WTC11 (cell line): ENCODE data around the gene CTIF. TPM values are rescaled to one million over a fixed set of nuclear protein-coding genes. Genes with fewer than 3 reads are reported as not detected.

Experiments
- ATAC-seq: fragments of 200-7000 bp; cut with Tn5 transposase; 2 replicates; pipeline ENCODE4 v1.10.0; 2021; ENCODE audit warnings: mild to moderate bottlenecking, moderate library complexity
- CTCF ChIA-PET: fragments of 300-600 bp; sonication (Branson Sonifier 250); formaldehyde crosslinking; loops from one replicate; lab custom pipeline; 2021; ENCODE audit warnings: antibody characterized with exemption; lab: Charles Lee
- POLR2A ChIA-PET: fragments of 350-600 bp; sonication (Branson Sonifier 250); formaldehyde crosslinking; loops from one replicate; lab custom pipeline; 2021; ENCODE audit warnings: antibody characterized with exemption; lab: Charles Lee
- DNase-seq: peaks from one replicate; pipeline ENCODE4 v3.0.0; 2021; ENCODE audit warnings: low spot score
- H3K27ac Mint-ChIP-seq: 2 replicates; pipeline ENCODE4 v1.8.0; 2021; ENCODE audit warnings: mixed read lengths
- H3K27me3 Mint-ChIP-seq: 2 replicates; pipeline ENCODE4 v1.8.0; 2021; ENCODE audit warnings: low read depth, mild to moderate bottlenecking, moderate library complexity, mixed read lengths
- H3K36me3 Mint-ChIP-seq: 2 replicates; pipeline ENCODE4 v1.8.0; 2021; ENCODE audit warnings: mixed read lengths
- H3K4me1 Mint-ChIP-seq: 2 replicates; pipeline ENCODE4 v1.8.0; 2022; ENCODE audit warnings: mixed read lengths
- H3K4me3 Mint-ChIP-seq: 2 replicates; pipeline ENCODE4 v1.8.0; 2021; ENCODE audit warnings: mild to moderate bottlenecking, moderate library complexity, mixed read lengths
- H3K9me3 Mint-ChIP-seq: 2 replicates; pipeline ENCODE4 v1.8.0; 2021; ENCODE audit warnings: mixed read lengths
- ATF1 ChIP-seq: sonication (generic); formaldehyde crosslinking; IDR thresholded peaks from 2 replicates; pipeline ENCODE4 v1.8.1; 2023; ENCODE audit warnings: mild to moderate bottlenecking, moderate library complexity, missing genetic modification reagents
- ELF4 ChIP-seq: sonication (generic); formaldehyde crosslinking; IDR thresholded peaks from 2 replicates; pipeline ENCODE4 v1.8.1; 2022; ENCODE audit warnings: low read depth, mild to moderate bottlenecking, moderate library complexity, missing genetic modification reagents
- NFYB ChIP-seq: sonication (generic); formaldehyde crosslinking; conservative IDR thresholded peaks from 2 replicates; pipeline ENCODE4 v1.8.0; 2022; ENCODE audit warnings: low read depth, missing genetic modification reagents
- RELA ChIP-seq: sonication (generic); formaldehyde crosslinking; IDR thresholded peaks from 2 replicates; pipeline ENCODE4 v1.8.1; 2022; ENCODE audit warnings: missing genetic modification reagents, mild to moderate bottlenecking, borderline replicate concordance
- SOX15 ChIP-seq: fragments of 250-450 bp; sonication (Bioruptor Pico); IDR thresholded peaks from 2 replicates; pipeline ENCODE4 v1.9.0; 2021; ENCODE audit warnings: mild to moderate bottlenecking
- TCF7 ChIP-seq: sonication (generic); formaldehyde crosslinking; IDR thresholded peaks from 2 replicates; pipeline ENCODE4 v1.8.0; 2022; ENCODE audit warnings: mild to moderate bottlenecking, low read depth, missing genetic modification reagents, moderate library complexity
- TP53 ChIP-seq: sonication (generic); formaldehyde crosslinking; IDR thresholded peaks from 2 replicates; pipeline ENCODE4 v1.8.1; 2023; ENCODE audit warnings: mild to moderate bottlenecking, missing genetic modification reagents
- total RNA-seq: library from RNA; stranded (reverse); gene quantifications from 3 replicates; pipeline ENCODE4 v1.2.3, GENCODE V29; 2021
- TF ChIP-seq, protein P1 (sequence below): sonication (generic); formaldehyde crosslinking; IDR thresholded peaks from 2 replicates; pipeline ENCODE4 v1.8.0; 2023; ENCODE audit warnings: mild to moderate bottlenecking, missing genetic modification reagents
- TF ChIP-seq, protein P2 (sequence below): sonication (generic); formaldehyde crosslinking; IDR thresholded peaks from 2 replicates; pipeline ENCODE4 v1.8.1; 2023; ENCODE audit warnings: mild to moderate bottlenecking, missing genetic modification reagents
- TF ChIP-seq, protein P3 (sequence below): fragments of 250-450 bp; sonication (Bioruptor Pico); IDR thresholded peaks from 2 replicates; pipeline ENCODE4 v1.8.0; 2021; ENCODE audit warnings: mild to moderate bottlenecking
- TF ChIP-seq, protein P4 (sequence below): fragments of 250-450 bp; sonication (Bioruptor Pico); IDR thresholded peaks from 2 replicates; pipeline ENCODE4 v1.9.0; 2021; ENCODE audit warnings: mild to moderate bottlenecking
- TF ChIP-seq, protein P5 (sequence below): fragments of 250-450 bp; sonication (Bioruptor Pico); IDR thresholded peaks from 2 replicates; pipeline ENCODE4 v1.9.0; 2021; ENCODE audit warnings: mild to moderate bottlenecking
- TF ChIP-seq, protein P6 (sequence below): sonication (generic); formaldehyde crosslinking; IDR thresholded peaks from 2 replicates; pipeline ENCODE4 v1.8.1; 2023; ENCODE audit warnings: mild to moderate bottlenecking, missing genetic modification reagents, moderate library complexity
- TF ChIP-seq, protein P7 (sequence below): sonication (generic); formaldehyde crosslinking; IDR thresholded peaks from 2 replicates; pipeline ENCODE4 v1.8.1; 2022; ENCODE audit warnings: low read depth, mild to moderate bottlenecking, moderate library complexity, missing genetic modification reagents, borderline replicate concordance

Gene CTIF
- total RNA-seq, 1 experiment from 2014 or later = 28.5 TPM

DNA sequence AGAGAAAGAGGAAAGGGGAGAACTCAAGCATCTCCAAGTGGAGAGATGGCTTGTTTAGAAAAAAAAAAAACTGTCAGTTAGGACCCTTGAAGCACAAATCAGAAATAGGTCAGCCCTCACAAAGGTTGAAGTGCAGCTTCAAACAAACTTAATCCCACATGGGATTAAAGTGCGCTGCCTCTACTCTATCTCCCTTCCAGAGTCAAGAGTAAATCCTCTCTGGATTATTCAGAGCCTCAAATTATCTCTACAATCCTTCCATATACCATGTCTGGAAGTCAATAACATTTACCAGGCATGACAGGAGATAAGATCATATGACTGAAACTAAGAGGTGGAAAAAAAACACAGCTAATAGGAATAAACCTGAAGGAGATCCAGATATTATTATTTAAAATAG lies 342.1 kb downstream of the CTIF start (continued):
- TF ChIP-seq, protein P1, sequence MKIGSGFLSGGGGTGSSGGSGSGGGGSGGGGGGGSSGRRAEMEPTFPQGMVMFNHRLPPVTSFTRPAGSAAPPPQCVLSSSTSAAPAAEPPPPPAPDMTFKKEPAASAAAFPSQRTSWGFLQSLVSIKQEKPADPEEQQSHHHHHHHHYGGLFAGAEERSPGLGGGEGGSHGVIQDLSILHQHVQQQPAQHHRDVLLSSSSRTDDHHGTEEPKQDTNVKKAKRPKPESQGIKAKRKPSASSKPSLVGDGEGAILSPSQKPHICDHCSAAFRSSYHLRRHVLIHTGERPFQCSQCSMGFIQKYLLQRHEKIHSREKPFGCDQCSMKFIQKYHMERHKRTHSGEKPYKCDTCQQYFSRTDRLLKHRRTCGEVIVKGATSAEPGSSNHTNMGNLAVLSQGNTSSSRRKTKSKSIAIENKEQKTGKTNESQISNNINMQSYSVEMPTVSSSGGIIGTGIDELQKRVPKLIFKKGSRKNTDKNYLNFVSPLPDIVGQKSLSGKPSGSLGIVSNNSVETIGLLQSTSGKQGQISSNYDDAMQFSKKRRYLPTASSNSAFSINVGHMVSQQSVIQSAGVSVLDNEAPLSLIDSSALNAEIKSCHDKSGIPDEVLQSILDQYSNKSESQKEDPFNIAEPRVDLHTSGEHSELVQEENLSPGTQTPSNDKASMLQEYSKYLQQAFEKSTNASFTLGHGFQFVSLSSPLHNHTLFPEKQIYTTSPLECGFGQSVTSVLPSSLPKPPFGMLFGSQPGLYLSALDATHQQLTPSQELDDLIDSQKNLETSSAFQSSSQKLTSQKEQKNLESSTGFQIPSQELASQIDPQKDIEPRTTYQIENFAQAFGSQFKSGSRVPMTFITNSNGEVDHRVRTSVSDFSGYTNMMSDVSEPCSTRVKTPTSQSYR (CRISPR knock-in tag) = no peak
- TF ChIP-seq NFYB (CRISPR knock-in tag) (no peak), RELA (CRISPR knock-in tag) (no peak)
- TF ChIP-seq, protein P2, sequence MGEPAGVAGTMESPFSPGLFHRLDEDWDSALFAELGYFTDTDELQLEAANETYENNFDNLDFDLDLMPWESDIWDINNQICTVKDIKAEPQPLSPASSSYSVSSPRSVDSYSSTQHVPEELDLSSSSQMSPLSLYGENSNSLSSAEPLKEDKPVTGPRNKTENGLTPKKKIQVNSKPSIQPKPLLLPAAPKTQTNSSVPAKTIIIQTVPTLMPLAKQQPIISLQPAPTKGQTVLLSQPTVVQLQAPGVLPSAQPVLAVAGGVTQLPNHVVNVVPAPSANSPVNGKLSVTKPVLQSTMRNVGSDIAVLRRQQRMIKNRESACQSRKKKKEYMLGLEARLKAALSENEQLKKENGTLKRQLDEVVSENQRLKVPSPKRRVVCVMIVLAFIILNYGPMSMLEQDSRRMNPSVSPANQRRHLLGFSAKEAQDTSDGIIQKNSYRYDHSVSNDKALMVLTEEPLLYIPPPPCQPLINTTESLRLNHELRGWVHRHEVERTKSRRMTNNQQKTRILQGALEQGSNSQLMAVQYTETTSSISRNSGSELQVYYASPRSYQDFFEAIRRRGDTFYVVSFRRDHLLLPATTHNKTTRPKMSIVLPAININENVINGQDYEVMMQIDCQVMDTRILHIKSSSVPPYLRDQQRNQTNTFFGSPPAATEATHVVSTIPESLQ (CRISPR knock-in tag) = no peak

DNA sequence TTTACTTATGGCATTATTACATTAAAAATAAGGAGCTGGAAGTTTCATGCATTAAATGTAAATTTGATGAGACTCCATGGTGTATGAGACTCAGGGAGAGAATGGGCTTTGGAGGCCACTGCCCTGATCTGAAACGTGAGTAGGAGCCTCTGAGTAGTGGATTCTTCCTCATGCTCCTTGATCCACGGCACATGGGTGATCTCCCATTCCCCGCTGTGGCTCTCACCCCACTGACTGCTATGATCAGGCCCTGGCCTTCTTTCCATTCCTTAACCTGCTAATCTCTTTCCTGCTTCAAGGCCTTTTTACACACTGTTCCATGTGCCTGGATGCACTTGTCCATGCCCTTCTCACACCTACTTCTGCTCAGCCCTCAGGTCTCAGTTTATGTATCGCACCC lies 343.5 kb downstream of the CTIF start:
- peaks cover 4% of the 10 kb centered on the region; the same call in 1 of the 2 replicates for H3K27me3 Mint-ChIP-seq
- no peak for ATAC-seq
- ChIA-PET CTCF (no interaction called here), POLR2A (no interaction called here)
- H3K9me3 Mint-ChIP-seq = peaks cover 15% of the 10 kb centered on the region
- DNase-seq = no peak
- peaks cover 21% of the 10 kb centered on the region for H3K4me1 Mint-ChIP-seq
- H3K36me3 Mint-ChIP-seq = peaks cover 6% of the 10 kb centered on the region
- no peak overlapping the region for H3K27ac Mint-ChIP-seq
- H3K4me3 Mint-ChIP-seq = no peak overlapping the region
- TF ChIP-seq ATF1 (CRISPR knock-in tag) (no peak), TP53 (CRISPR knock-in tag) (no peak), ELF4 (CRISPR knock-in tag) (no peak), SOX15 (CRISPR knock-in tag) (no peak), TCF7 (CRISPR knock-in tag) (no peak)
- TF ChIP-seq, protein P3, sequence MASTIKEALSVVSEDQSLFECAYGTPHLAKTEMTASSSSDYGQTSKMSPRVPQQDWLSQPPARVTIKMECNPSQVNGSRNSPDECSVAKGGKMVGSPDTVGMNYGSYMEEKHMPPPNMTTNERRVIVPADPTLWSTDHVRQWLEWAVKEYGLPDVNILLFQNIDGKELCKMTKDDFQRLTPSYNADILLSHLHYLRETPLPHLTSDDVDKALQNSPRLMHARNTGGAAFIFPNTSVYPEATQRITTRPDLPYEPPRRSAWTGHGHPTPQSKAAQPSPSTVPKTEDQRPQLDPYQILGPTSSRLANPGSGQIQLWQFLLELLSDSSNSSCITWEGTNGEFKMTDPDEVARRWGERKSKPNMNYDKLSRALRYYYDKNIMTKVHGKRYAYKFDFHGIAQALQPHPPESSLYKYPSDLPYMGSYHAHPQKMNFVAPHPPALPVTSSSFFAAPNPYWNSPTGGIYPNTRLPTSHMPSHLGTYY (CRISPR knock-in tag) = no peak
- TF ChIP-seq, protein P4, sequence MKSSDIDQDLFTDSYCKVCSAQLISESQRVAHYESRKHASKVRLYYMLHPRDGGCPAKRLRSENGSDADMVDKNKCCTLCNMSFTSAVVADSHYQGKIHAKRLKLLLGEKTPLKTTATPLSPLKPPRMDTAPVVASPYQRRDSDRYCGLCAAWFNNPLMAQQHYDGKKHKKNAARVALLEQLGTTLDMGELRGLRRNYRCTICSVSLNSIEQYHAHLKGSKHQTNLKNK (CRISPR knock-in tag) = no peak
- TF ChIP-seq, protein P5, sequence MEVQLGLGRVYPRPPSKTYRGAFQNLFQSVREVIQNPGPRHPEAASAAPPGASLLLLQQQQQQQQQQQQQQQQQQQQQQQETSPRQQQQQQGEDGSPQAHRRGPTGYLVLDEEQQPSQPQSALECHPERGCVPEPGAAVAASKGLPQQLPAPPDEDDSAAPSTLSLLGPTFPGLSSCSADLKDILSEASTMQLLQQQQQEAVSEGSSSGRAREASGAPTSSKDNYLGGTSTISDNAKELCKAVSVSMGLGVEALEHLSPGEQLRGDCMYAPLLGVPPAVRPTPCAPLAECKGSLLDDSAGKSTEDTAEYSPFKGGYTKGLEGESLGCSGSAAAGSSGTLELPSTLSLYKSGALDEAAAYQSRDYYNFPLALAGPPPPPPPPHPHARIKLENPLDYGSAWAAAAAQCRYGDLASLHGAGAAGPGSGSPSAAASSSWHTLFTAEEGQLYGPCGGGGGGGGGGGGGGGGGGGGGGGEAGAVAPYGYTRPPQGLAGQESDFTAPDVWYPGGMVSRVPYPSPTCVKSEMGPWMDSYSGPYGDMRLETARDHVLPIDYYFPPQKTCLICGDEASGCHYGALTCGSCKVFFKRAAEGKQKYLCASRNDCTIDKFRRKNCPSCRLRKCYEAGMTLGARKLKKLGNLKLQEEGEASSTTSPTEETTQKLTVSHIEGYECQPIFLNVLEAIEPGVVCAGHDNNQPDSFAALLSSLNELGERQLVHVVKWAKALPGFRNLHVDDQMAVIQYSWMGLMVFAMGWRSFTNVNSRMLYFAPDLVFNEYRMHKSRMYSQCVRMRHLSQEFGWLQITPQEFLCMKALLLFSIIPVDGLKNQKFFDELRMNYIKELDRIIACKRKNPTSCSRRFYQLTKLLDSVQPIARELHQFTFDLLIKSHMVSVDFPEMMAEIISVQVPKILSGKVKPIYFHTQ (CRISPR knock-in tag) = no peak
- TF ChIP-seq, protein P6, sequence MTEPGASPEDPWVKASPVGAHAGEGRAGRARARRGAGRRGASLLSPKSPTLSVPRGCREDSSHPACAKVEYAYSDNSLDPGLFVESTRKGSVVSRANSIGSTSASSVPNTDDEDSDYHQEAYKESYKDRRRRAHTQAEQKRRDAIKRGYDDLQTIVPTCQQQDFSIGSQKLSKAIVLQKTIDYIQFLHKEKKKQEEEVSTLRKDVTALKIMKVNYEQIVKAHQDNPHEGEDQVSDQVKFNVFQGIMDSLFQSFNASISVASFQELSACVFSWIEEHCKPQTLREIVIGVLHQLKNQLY (CRISPR knock-in tag) = no peak
- TF ChIP-seq, protein P7, sequence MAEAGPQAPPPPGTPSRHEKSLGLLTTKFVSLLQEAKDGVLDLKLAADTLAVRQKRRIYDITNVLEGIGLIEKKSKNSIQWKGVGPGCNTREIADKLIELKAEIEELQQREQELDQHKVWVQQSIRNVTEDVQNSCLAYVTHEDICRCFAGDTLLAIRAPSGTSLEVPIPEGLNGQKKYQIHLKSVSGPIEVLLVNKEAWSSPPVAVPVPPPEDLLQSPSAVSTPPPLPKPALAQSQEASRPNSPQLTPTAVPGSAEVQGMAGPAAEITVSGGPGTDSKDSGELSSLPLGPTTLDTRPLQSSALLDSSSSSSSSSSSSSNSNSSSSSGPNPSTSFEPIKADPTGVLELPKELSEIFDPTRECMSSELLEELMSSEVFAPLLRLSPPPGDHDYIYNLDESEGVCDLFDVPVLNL (CRISPR knock-in tag) = no peak
